ENCODE results near the gene POU2F2. TPM values are rescaled to one million over a fixed set of nuclear protein-coding genes. Genes with fewer than 3 reads are reported as not detected.

POU2F2 gene
- total RNA-seq, 4 donors from 2014 or later: 0.67 to 3.8 (median 1.0) TPM

GRCh38 chr19:42062381-42062780, 69.9 kb downstream of the POU2F2 start:
- no peak for DNase-seq (ENCODE audit: low spot score in 2 of 2)
- no peak for TF ChIP-seq POLR2A (IDR thresholded peaks at IDR 0.05)
- TF ChIP-seq CTCF (IDR thresholded peaks at IDR 0.05): no peak
- intact Hi-C loops (cut with DNase I; ENCODE audit: low total_unique reads): no loop called here
- no peak overlapping the region for H3K4me3 ChIP-seq (ENCODE audit: low read depth, poor library complexity, severe bottlenecking)
- WGBS, 2 donors: 90 to 96% methylated on average over 16 of the region's 16 CpGs

GRCh38 chr19:42060117-42060516, 72.1 kb downstream of the POU2F2 start:
- no peak for TF ChIP-seq POLR2A (IDR thresholded peaks at IDR 0.05)
- TF ChIP-seq CTCF (IDR thresholded peaks at IDR 0.05): no peak
- intact Hi-C loops (cut with DNase I; ENCODE audit: low total_unique reads): no loop called here
- no peak for DNase-seq (ENCODE audit: low spot score in 2 of 2)
- no peak overlapping the region for H3K4me3 ChIP-seq (ENCODE audit: low read depth, poor library complexity, severe bottlenecking)
- 94 to 95% methylated on average over 3 of the region's 3 CpGs for WGBS, 2 donors

GRCh38 chr19:42059196-42059595, 73.0 kb downstream of the POU2F2 start:
- DNase-seq (ENCODE audit: low spot score in 2 of 2): no peak
- intact Hi-C loops (cut with DNase I; ENCODE audit: low total_unique reads): loop anchor here (5.0 kb wide), 1 partner anchor 87 kb away; no protein-coding TSS in a partner anchor
- TF ChIP-seq CTCF (IDR thresholded peaks at IDR 0.05) (no peak), POLR2A (IDR thresholded peaks at IDR 0.05) (no peak)
- WGBS, 2 donors: 93 to 95% methylated on average over 12 to 13 of the region's 13 CpGs
- H3K4me3 ChIP-seq (ENCODE audit: low read depth, poor library complexity, severe bottlenecking): no peak overlapping the region

GRCh38 chr19:42057846-42058245, 74.4 kb downstream of the POU2F2 start:
- 46 to 48% methylated on average over 7 of the region's 7 CpGs for WGBS, 2 donors
- TF ChIP-seq POLR2A (IDR thresholded peaks at IDR 0.05): no peak
- TF ChIP-seq CTCF (IDR thresholded peaks at IDR 0.05): no peak
- no peak for DNase-seq (ENCODE audit: low spot score in 2 of 2)
- intact Hi-C loops (cut with DNase I; ENCODE audit: low total_unique reads): loop anchor here (5.0 kb wide), 1 partner anchor 86 kb away; no protein-coding TSS in a partner anchor
- no peak overlapping the region for H3K4me3 ChIP-seq (ENCODE audit: low read depth, poor library complexity, severe bottlenecking)

- no peak overlapping the region for H3K4me3 ChIP-seq (ENCODE audit: low read depth, poor library complexity, severe bottlenecking)
- WGBS, 2 donors: 93% methylated on average over 15 to 18 of the region's 18 CpGs
- no peak for DNase-seq (ENCODE audit: low spot score in 2 of 2)
- intact Hi-C loops (cut with DNase I; ENCODE audit: low total_unique reads): no loop called here
- TF ChIP-seq CTCF (IDR thresholded peaks at IDR 0.05) (no peak), POLR2A (IDR thresholded peaks at IDR 0.05) (no peak)
Measured at GRCh38 chr19:42054205-42054604, 78.0 kb downstream of the POU2F2 start.

Data from lower leg skin (tissue), 4 donors.